CD8-positive, alpha-beta memory T cell (primary cell): ENCODE measurements around the gene TLE6. TPM values are rescaled to one million over a fixed set of nuclear protein-coding genes. Genes with fewer than 3 reads are reported as not detected.
A peak's percentile ranks its signal among the peaks of the same experiment; 100 is the strongest.

Source experiments
- CTCF ChIA-PET: fragments of 350-600 bp; sonication (Branson Sonifier 250); formaldehyde crosslinking; loops from one replicate; lab custom pipeline; 2021; ENCODE audit warnings: antibody characterized with exemption; lab: Charles Lee
- POLR2A ChIA-PET: fragments of 350-600 bp; sonication (Branson Sonifier 250); formaldehyde crosslinking; loops from one replicate; lab custom pipeline; 2021; ENCODE audit warnings: antibody characterized with exemption; lab: Charles Lee
- DNase-seq, 5 donors: peaks; one replicate each; pipeline versions ENCODE4 v3.0.0 to v3.0.0-alpha.2; 2020 to 2022; ENCODE audit warnings: mixed read lengths in 1 of 5
- H3K27ac ChIP-seq: one replicate; pipeline ENCODE4 v1.7.0; 2013; ENCODE audit warnings: low read depth, mild to moderate bottlenecking, low read length, moderate library complexity
- H3K27me3 ChIP-seq: 2 replicates; pipeline ENCODE4 v1.7.0; 2013; ENCODE audit warnings: low read length, mild to moderate bottlenecking; ENCODE audit not compliant: insufficient read depth, poor library complexity, severe bottlenecking
- H3K36me3 ChIP-seq: 2 replicates; pipeline ENCODE4 v1.7.0; 2013; ENCODE audit warnings: mild to moderate bottlenecking, low read length, moderate library complexity; ENCODE audit not compliant: insufficient read depth
- H3K4me1 ChIP-seq: 2 replicates; pipeline ENCODE4 v1.7.0; 2013; ENCODE audit warnings: mild to moderate bottlenecking, low read length, moderate library complexity; ENCODE audit not compliant: insufficient read depth
- H3K4me3 ChIP-seq: 2 replicates; pipeline ENCODE4 v1.7.0; 2013; ENCODE audit warnings: mild to moderate bottlenecking, low read length
- H3K9me3 ChIP-seq: 2 replicates; pipeline ENCODE4 v1.7.0; 2013; ENCODE audit warnings: mild to moderate bottlenecking, low read length
- H3K27ac Mint-ChIP-seq, 8 donors: one replicate each; pipeline ENCODE4 v1.8.0; 2020 to 2021; ENCODE audit warnings: mixed read lengths in 8 of 8, mild to moderate bottlenecking in 6 of 8, inconsistent platforms in 3 of 8, moderate library complexity in 3 of 8
- H3K27me3 Mint-ChIP-seq, 2 donors: one replicate each; pipeline ENCODE4 v1.8.0; 2020 to 2021; ENCODE audit warnings: mixed read lengths in 2 of 2, mild to moderate bottlenecking in 1 of 2, moderate library complexity in 1 of 2
- H3K36me3 Mint-ChIP-seq, 3 donors: one replicate each; pipeline ENCODE4 v1.8.0; 2020 to 2021; ENCODE audit warnings: mixed read lengths in 3 of 3, inconsistent platforms in 1 of 3, mild to moderate bottlenecking in 1 of 3
- H3K4me1 Mint-ChIP-seq, 3 donors: one replicate each; pipeline ENCODE4 v1.8.0; 2020 to 2021; ENCODE audit warnings: mixed read lengths in 3 of 3, inconsistent platforms in 1 of 3, mild to moderate bottlenecking in 1 of 3
- H3K4me3 Mint-ChIP-seq, 7 donors: one replicate each; pipeline ENCODE4 v1.8.0; 2020 to 2021; ENCODE audit warnings: mixed read lengths in 7 of 7, mild to moderate bottlenecking in 6 of 7, moderate library complexity in 4 of 7, inconsistent platforms in 2 of 7
- H3K9me3 Mint-ChIP-seq, 5 donors: one replicate each; pipeline ENCODE4 v1.8.0; 2020 to 2022; ENCODE audit warnings: mixed read lengths in 5 of 5, mild to moderate bottlenecking in 3 of 5, moderate library complexity in 2 of 5, inconsistent platforms in 1 of 5
- polyA plus RNA-seq: library from polyadenylated mRNA; unstranded; fragments of 300-500 nt; fragmentation: Illumina TruSeq; gene quantifications from one replicate; pipeline ENCODE4 v1.2.3, GENCODE V29; 2021
- total RNA-seq, 2 experiments: library from RNA; stranded (reverse); gene quantifications; one replicate each; pipeline ENCODE4 v1.2.3, GENCODE V29; 2021

The TLE6 gene
- total and polyA plus RNA-seq, 3 experiments from 2014 or later: 1.1 to 1.3 TPM; not detected in 1

DNA sequence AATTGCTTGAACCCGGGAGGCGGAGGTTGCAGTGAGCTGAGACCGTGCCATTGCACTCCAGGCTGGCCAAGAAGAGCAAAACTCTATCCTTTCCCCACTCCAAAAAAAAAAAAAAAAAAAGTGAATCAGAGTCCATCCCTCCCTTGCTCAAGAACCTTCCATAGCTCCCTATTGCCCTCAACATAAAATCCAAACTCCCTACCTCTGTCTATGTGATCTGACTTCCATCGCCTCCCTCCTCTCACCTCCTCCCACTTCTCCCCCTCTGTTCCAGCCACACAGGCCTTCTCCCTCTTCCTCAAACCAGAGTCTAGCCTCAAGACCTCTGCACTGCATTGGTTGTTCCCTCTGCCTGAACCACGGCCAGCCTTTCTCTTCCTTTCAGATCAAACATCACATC, 61.8 kb downstream of the TLE6 start:
- Histone ChIP-seq H3K27me3 (no peaks in the 10 kb centered on the region), H3K4me1 (peaks cover 16% of the 10 kb centered on the region), H3K9me3 (no peaks in the 10 kb centered on the region), H3K27ac (no peak overlapping the region), H3K36me3 (no peaks in the 10 kb centered on the region), H3K4me3 (no peak overlapping the region)
- H3K4me3 Mint-ChIP-seq: peak overlapping the region in 2 of 7 donors; percentile 62 to 70
- no peaks in the 10 kb centered on the region for H3K9me3 Mint-ChIP-seq
- H3K36me3 Mint-ChIP-seq: peaks cover 0 to 6% (median 0%) of the 10 kb centered on the region in 3 donors
- H3K27ac Mint-ChIP-seq: peak overlapping the region in 2 of 8 donors; percentile 24
- peaks cover 21 to 38% (median 25%) of the 10 kb centered on the region in 3 donors for H3K4me1 Mint-ChIP-seq
- H3K27me3 Mint-ChIP-seq: peaks cover 0 to 8% of the 10 kb centered on the region in 2 donors
- ChIA-PET CTCF (interaction anchor here (1.2 to 2.1 kb wide), 2 partner anchors 37 to 65 kb away, joined by 4 to 9 read pairs; no protein-coding TSS in a partner anchor), POLR2A (no interaction called here)
- no peak for DNase-seq

DNA sequence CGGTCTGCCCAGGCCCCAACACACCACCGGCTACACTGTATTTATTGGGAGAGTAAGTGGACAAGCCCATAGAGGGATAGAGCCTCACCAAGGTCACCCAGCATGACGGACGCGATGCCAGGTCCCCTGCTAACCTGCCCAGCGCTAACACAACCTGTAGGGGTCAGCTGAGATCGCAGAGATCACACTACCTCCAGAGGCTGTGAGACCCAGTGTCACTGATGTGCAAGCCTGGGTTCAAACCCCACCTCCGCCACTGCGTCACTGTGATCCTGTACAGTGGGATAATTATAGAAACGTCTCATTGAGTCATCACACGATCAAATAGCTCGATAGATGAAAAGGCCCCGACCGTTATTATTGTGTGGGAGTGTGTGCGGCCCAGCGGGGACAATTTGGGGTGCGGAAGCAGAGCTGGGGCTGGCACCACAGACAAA, 62.3 kb downstream of the TLE6 start:
- POLR2A ChIA-PET: interaction anchor here (0.6 kb wide), 1 partner anchor 141 kb away, joined by 3 read pairs; no protein-coding TSS in a partner anchor
- CTCF ChIA-PET: interaction anchor here (0.7 to 2.1 kb wide), 3 partner anchors 10 to 64 kb away, joined by 3 to 9 read pairs (median 4); no protein-coding TSS in a partner anchor
- peak overlapping the region in 2 of 7 donors; percentile 61 to 62 for H3K4me3 Mint-ChIP-seq
- Histone ChIP-seq H3K36me3 (no peaks in the 10 kb centered on the region), H3K4me1 (peaks cover 12% of the 10 kb centered on the region), H3K9me3 (no peaks in the 10 kb centered on the region), H3K27ac (no peak overlapping the region), H3K4me3 (no peak overlapping the region), H3K27me3 (no peaks in the 10 kb centered on the region)
- H3K4me1 Mint-ChIP-seq: peaks cover 17 to 33% (median 23%) of the 10 kb centered on the region in 3 donors
- no peak for DNase-seq
- peak overlapping the region in 2 of 8 donors; percentile 23 to 24 for H3K27ac Mint-ChIP-seq
- peaks cover 0 to 6% (median 0%) of the 10 kb centered on the region in 3 donors for H3K36me3 Mint-ChIP-seq
- H3K9me3 Mint-ChIP-seq: no peaks in the 10 kb centered on the region
- peaks cover 0 to 8% of the 10 kb centered on the region in 2 donors for H3K27me3 Mint-ChIP-seq

DNA sequence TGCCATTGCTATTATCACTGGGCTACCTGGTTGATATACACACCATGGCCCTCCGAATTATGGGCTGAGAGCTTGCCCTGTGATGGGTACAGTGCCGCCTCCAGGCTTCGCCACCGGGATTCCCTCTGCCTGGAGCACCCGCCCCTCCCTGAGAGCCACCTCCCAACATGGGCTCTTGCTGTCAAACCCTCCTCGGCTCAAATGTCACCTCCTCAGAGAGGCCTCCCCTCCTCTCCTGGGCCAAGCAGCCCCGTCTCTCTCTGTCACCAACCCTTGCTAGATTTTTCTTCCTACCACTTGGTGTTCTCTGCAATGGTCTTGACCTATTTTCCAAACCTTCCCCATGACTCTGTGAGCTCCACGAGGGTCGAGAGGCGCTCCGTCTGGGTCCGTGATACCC, 64.0 kb downstream of the TLE6 start:
- H3K27ac ChIP-seq: peak overlapping the region; percentile 33
- H3K27me3 Mint-ChIP-seq: no peaks in the 10 kb centered on the region
- H3K4me3 ChIP-seq: no peak overlapping the region
- POLR2A ChIA-PET: interaction anchor here (2.8 kb wide), 1 partner anchor 10 kb away, joined by 11 read pairs; no protein-coding TSS in a partner anchor
- no peaks in the 10 kb centered on the region for H3K36me3 ChIP-seq
- H3K4me1 Mint-ChIP-seq: peaks cover 7 to 21% (median 12%) of the 10 kb centered on the region in 3 donors
- no peak overlapping the region for H3K27ac Mint-ChIP-seq
- DNase-seq: no peak
- CTCF ChIA-PET: no interaction called here
- H3K27me3 ChIP-seq: no peaks in the 10 kb centered on the region
- no peaks in the 10 kb centered on the region for H3K9me3 Mint-ChIP-seq
- H3K36me3 Mint-ChIP-seq: no peaks in the 10 kb centered on the region
- H3K4me3 Mint-ChIP-seq: no peak overlapping the region
- peaks cover 5% of the 10 kb centered on the region for H3K4me1 ChIP-seq
- no peaks in the 10 kb centered on the region for H3K9me3 ChIP-seq

DNA sequence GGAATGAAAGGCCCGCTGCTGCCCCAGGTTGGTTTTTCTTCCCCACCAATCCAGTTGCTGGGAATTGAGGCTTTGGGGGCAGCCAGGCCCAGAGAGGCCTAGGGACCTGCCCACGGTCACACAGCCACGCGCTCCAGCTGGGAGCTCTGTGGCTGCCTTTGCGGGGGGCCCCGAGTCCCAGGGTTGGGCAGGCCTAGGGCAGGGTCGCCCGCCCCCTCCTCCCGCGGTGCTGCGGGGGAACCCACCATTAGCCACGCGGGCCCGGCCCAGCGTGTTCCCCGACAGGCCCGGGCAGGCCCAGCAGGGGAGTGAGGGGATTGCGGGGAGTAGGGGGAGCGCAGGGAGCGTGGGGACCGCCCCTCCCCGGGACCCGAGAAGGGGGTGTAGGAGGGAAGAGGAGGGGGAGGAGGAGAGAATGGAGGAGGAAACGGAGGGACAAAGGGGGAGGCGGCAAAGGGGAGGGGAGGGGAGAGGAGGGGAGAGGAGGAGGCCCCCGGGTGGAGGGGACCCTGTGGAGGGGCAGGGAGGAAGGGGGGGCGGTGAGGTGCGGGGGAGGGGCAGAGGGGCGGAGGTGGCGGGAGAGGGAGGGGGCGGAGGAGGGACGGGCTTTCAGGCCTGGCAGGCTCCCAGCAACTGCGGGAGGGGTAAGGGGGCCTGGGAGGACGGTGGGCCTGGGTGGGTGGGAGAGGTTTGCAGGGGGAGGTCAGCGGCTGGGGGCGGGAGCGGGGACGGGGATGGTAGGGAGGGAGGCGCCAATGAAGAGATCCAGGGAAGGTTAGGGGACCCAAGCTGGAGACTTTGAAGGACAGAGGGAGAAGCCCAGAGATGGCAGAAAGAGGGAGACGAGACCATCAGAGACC, 64.6 kb downstream of the TLE6 start:
- Histone ChIP-seq H3K27me3 (no peaks in the 10 kb centered on the region), H3K4me3 (no peak overlapping the region), H3K36me3 (no peaks in the 10 kb centered on the region), H3K4me1 (no peaks in the 10 kb centered on the region), H3K27ac (peak overlapping the region; percentile 33), H3K9me3 (no peaks in the 10 kb centered on the region)
- CTCF ChIA-PET: interaction anchor here (1.4 kb wide), 1 partner anchor 62 kb away, joined by 5 read pairs; no protein-coding TSS in a partner anchor
- POLR2A ChIA-PET: interaction anchor here (1.0 to 2.8 kb wide), 3 partner anchors 10 to 19 kb away, joined by 3 to 11 read pairs (median 4); no protein-coding TSS in a partner anchor
- DNase-seq: no peak
- peak overlapping the region in 1 of 8 donors; percentile 13 for H3K27ac Mint-ChIP-seq
- H3K4me3 Mint-ChIP-seq: peak overlapping the region in 1 of 7 donors; percentile 73
- H3K27me3 Mint-ChIP-seq: no peaks in the 10 kb centered on the region
- H3K36me3 Mint-ChIP-seq: no peaks in the 10 kb centered on the region
- H3K4me1 Mint-ChIP-seq: peaks cover 6 to 15% (median 12%) of the 10 kb centered on the region in 3 donors
- no peaks in the 10 kb centered on the region for H3K9me3 Mint-ChIP-seq

DNA sequence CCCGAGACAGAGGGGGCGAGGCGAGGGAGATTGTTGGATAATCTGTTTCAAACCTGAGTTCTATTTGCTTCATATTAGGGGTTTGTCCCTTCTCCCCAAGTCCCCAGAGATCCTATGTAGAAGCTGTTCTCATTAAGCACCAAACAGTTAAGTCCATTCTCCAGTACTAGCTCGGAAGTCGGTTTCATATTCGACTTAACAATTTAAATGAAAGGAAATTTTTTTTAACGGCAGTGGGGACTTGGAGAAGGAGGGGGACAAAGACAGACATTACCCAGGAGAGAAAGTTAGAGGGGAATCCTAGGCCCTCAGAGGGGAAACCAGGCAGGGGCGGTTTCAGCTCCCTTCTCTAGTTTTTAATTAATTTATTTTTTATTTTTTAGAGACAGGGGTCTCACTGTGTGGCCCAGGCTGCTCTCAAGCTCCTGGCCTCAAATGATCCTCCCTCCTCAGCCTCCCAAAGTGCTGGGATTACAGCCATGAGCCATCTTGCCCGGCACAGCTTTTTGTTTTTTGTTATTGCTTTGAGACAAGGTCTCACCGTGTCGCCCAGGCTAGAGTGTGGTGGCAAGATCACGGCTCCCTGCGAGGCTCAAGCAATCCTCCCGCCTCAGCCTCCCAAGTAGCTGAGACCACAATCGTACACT, 65.4 kb downstream of the TLE6 start:
- H3K4me3 Mint-ChIP-seq: peak overlapping the region in 1 of 7 donors; percentile 73
- H3K27ac Mint-ChIP-seq: peak overlapping the region in 1 of 8 donors; percentile 13

More for the DNA sequence above, 65.4 kb downstream of the TLE6 start:
- Histone ChIP-seq H3K27ac (no peak overlapping the region), H3K36me3 (no peaks in the 10 kb centered on the region), H3K4me1 (peaks cover 2% of the 10 kb centered on the region), H3K27me3 (no peaks in the 10 kb centered on the region), H3K4me3 (no peak overlapping the region), H3K9me3 (no peaks in the 10 kb centered on the region)
- peaks cover 9 to 19% (median 17%) of the 10 kb centered on the region in 3 donors for H3K4me1 Mint-ChIP-seq
- no peaks in the 10 kb centered on the region for H3K36me3 Mint-ChIP-seq
- H3K27me3 Mint-ChIP-seq: peaks cover 0 to under 1% of the 10 kb centered on the region in 2 donors
- CTCF ChIA-PET: interaction anchor here (1.2 to 1.4 kb wide), 2 partner anchors 9 to 61 kb away, joined by 4 to 5 read pairs; no protein-coding TSS in a partner anchor
- H3K9me3 Mint-ChIP-seq: no peaks in the 10 kb centered on the region
- POLR2A ChIA-PET: interaction anchor here (0.6 to 2.8 kb wide), 4 partner anchors 9 to 18 kb away, joined by 3 to 11 read pairs (median 4); no protein-coding TSS in a partner anchor
- no peak for DNase-seq

Other genes starting within 250 kb of the TLE6 start
- gene SLC39A3, start 237.5 kb upstream of the TLE6 start, total RNA-seq: 10 to 100 TPM; 44.1 to 51.3 TPM
- 35.4 TPM for gene SLC39A3, start 237.5 kb upstream of the TLE6 start, polyA plus RNA-seq
- 10 to 100 TPM; 87.8 to 93.9 TPM for gene SGTA, start 194.3 kb upstream of the TLE6 start, total RNA-seq
- 39.7 TPM for gene SGTA, start 194.3 kb upstream of the TLE6 start, polyA plus RNA-seq
- 100 to 1,000 TPM; 169 to 178 TPM for gene THOP1, start 192.1 kb upstream of the TLE6 start, total RNA-seq
- gene THOP1, start 192.1 kb upstream of the TLE6 start, polyA plus RNA-seq: 40.2 TPM
- 1 to 10 TPM; 2.1 to 2.3 TPM for gene ZNF554, start 157.7 kb upstream of the TLE6 start, total RNA-seq
- gene ZNF554, start 157.7 kb upstream of the TLE6 start, polyA plus RNA-seq: 5.7 TPM
- 1 to 10 TPM; 2.5 to 3.0 TPM for gene ZNF555, start 136.1 kb upstream of the TLE6 start, total RNA-seq
- gene ZNF555, start 136.1 kb upstream of the TLE6 start, polyA plus RNA-seq: 4.5 TPM
- not detected for gene ZNF556, start 110.2 kb upstream of the TLE6 start, total RNA-seq
- not detected for gene ZNF556, start 110.2 kb upstream of the TLE6 start, polyA plus RNA-seq
- 1 to 10 TPM; 4.4 TPM for gene ZNF57, start 76.6 kb upstream of the TLE6 start, total RNA-seq
- gene ZNF57, start 76.6 kb upstream of the TLE6 start, polyA plus RNA-seq: 3.2 TPM
- 1 to 10 TPM; 3.8 to 4.1 TPM for gene ZNF77, start 32.6 kb upstream of the TLE6 start, total RNA-seq
- gene ZNF77, start 32.6 kb upstream of the TLE6 start, polyA plus RNA-seq: 3.1 TPM
- gene TLE2, start 51.7 kb downstream of the TLE6 start, total RNA-seq: 1 to 10 TPM; 3.8 to 5.3 TPM
- 5.0 TPM for gene TLE2, start 51.7 kb downstream of the TLE6 start, polyA plus RNA-seq
- 100 to 1,000 TPM; 335 to 352 TPM for gene TLE5, start 84.9 kb downstream of the TLE6 start, total RNA-seq
- 753 TPM for gene TLE5, start 84.9 kb downstream of the TLE6 start, polyA plus RNA-seq
- gene GNA11, start 116.8 kb downstream of the TLE6 start, total RNA-seq: 1 to 10 TPM; 5.8 TPM
- 0.10 TPM for gene GNA11, start 116.8 kb downstream of the TLE6 start, polyA plus RNA-seq
- 1 to 10 TPM; 2.6 to 3.9 TPM for gene GNA15, start 158.5 kb downstream of the TLE6 start, total RNA-seq
- 0.59 TPM for gene GNA15, start 158.5 kb downstream of the TLE6 start, polyA plus RNA-seq
- gene S1PR4, start 201.2 kb downstream of the TLE6 start, total RNA-seq: 10 to 100 TPM; 64.3 to 68.9 TPM
- gene S1PR4, start 201.2 kb downstream of the TLE6 start, polyA plus RNA-seq: 494 TPM
- gene NCLN, start 208.4 kb downstream of the TLE6 start, total RNA-seq: 10 to 100 TPM; 94.7 to 96.0 TPM
- 47.4 TPM for gene NCLN, start 208.4 kb downstream of the TLE6 start, polyA plus RNA-seq
- gene CELF5, start 247.1 kb downstream of the TLE6 start, total RNA-seq: under 1 TPM; 0.11 to 0.24 TPM
- not detected for gene CELF5, start 247.1 kb downstream of the TLE6 start, polyA plus RNA-seq